GM23338 (cell line): Measurements from ENCODE around the gene TICAM2. TPM values are rescaled to one million over a fixed set of nuclear protein-coding genes. Genes with fewer than 3 reads are reported as not detected.
A peak's percentile ranks its signal among the peaks of the same experiment; 100 is the strongest.

Source experiments
- ATAC-seq: fragments of 200-7000 bp; cut with Tn5 transposase; 3 replicates; pipeline ENCODE4 v1.9.1; 2020
- DNase-seq: peaks from one replicate; pipeline ENCODE4 v3.0.0-alpha.2; 2015; ENCODE audit warnings: low spot score
- H2AFZ ChIP-seq: fragments of 200-600 bp; sonication (generic); 2 replicates; pipeline ENCODE4 v1.8.0; 2016; ENCODE audit warnings: antibody characterized with exemption, mild to moderate bottlenecking, moderate library complexity
- H3F3A ChIP-seq: fragments of 200-600 bp; sonication (generic); replicated peaks from 2 replicates; pipeline ENCODE4 v1.8.0; 2017; ENCODE audit warnings: antibody characterized with exemption, mixed run types, low read depth
- H3K27ac ChIP-seq: fragments of 200-600 bp; sonication (generic); 2 replicates; pipeline ENCODE4 v1.6.1; 2016; ENCODE audit warnings: low read depth
- H3K27me3 ChIP-seq: fragments of 200-600 bp; sonication (generic); 2 replicates; pipeline ENCODE4 v1.8.0; 2016; ENCODE audit warnings: mild to moderate bottlenecking, mixed run types, moderate library complexity; ENCODE audit not compliant: insufficient read depth
- H3K36me3 ChIP-seq: fragments of 200-600 bp; sonication (generic); 2 replicates; pipeline ENCODE4 v1.8.0; 2016; ENCODE audit warnings: mild to moderate bottlenecking; ENCODE audit not compliant: insufficient read depth
- H3K4me1 ChIP-seq: fragments of 200-600 bp; sonication (generic); 2 replicates; pipeline ENCODE4 v1.8.0; 2016; ENCODE audit warnings: mild to moderate bottlenecking, moderate library complexity; ENCODE audit not compliant: insufficient read depth
- H3K4me2 ChIP-seq: fragments of 200-600 bp; sonication (generic); 2 replicates; pipeline ENCODE4 v1.7.1; 2017; ENCODE audit warnings: mixed run types
- H3K4me3 ChIP-seq: fragments of 200-600 bp; sonication (generic); 2 replicates; pipeline ENCODE4 v1.6.1; 2016; ENCODE audit warnings: mixed run types
- H3K79me2 ChIP-seq: fragments of 200-600 bp; sonication (generic); replicated peaks from 2 replicates; pipeline ENCODE4 v1.8.0; 2017; ENCODE audit warnings: mild to moderate bottlenecking; ENCODE audit not compliant: insufficient read depth
- H3K9me2 ChIP-seq: fragments of 200-600 bp; sonication (generic); 2 replicates; pipeline ENCODE4 v1.8.0; 2017; ENCODE audit not compliant: insufficient read depth
- H4K20me1 ChIP-seq: fragments of 200-600 bp; sonication (generic); replicated peaks from 2 replicates; pipeline ENCODE4 v1.8.0; 2017; ENCODE audit warnings: mild to moderate bottlenecking; ENCODE audit not compliant: insufficient read depth
- H3K27ac Mint-ChIP-seq: 2 replicates; pipeline ENCODE4 v1.8.0; 2020; ENCODE audit warnings: inconsistent platforms, mild to moderate bottlenecking, moderate library complexity, mixed read lengths
- H3K27me3 Mint-ChIP-seq: 3 replicates; pipeline ENCODE4 v1.8.0; 2022; ENCODE audit warnings: low read depth, mild to moderate bottlenecking, moderate library complexity, mixed read lengths, inconsistent platforms; ENCODE audit not compliant: insufficient read depth, poor library complexity
- H3K36me3 Mint-ChIP-seq: 3 replicates; pipeline ENCODE4 v1.8.0; 2021; ENCODE audit warnings: low read depth, mild to moderate bottlenecking, inconsistent platforms, moderate library complexity, mixed read lengths
- H3K4me1 Mint-ChIP-seq: 3 replicates; pipeline ENCODE4 v1.8.0; 2020; ENCODE audit warnings: mild to moderate bottlenecking, inconsistent platforms, mixed read lengths
- H3K4me3 Mint-ChIP-seq: 3 replicates; pipeline ENCODE4 v1.8.0; 2021; ENCODE audit warnings: moderate library complexity, mild to moderate bottlenecking, inconsistent platforms, mixed read lengths
- H3K9me3 Mint-ChIP-seq: 3 replicates; pipeline ENCODE4 v1.8.0; 2020; ENCODE audit warnings: moderate library complexity, mild to moderate bottlenecking, inconsistent platforms, mixed read lengths
- CREB1 ChIP-seq: fragments of 250-450 bp; sonication (Bioruptor Pico); IDR thresholded peaks from 2 replicates; pipeline ENCODE4 v1.5.0; 2020; ENCODE audit warnings: low read depth, mild to moderate bottlenecking, moderate library complexity
- ETS1 ChIP-seq: IDR thresholded peaks from 2 replicates; pipeline ENCODE4 v1.6.1; 2016; ENCODE audit warnings: antibody characterized with exemption
- EZH2 ChIP-seq: fragments of 200-600 bp; sonication (generic); IDR thresholded peaks from one replicate; pipeline ENCODE4 v1.8.0; 2017; ENCODE audit warnings: antibody characterized with exemption, mild to moderate bottlenecking, low read depth; ENCODE audit not compliant: unreplicated experiment
- JUNB ChIP-seq: IDR thresholded peaks from one replicate; pipeline ENCODE4 v1.6.1; 2016; ENCODE audit warnings: antibody characterized with exemption; ENCODE audit not compliant: unreplicated experiment
- POLR2AphosphoS5 ChIP-seq: IDR thresholded peaks from 2 replicates; pipeline ENCODE4 v1.6.1; 2016; ENCODE audit warnings: antibody characterized with exemption, low read depth
- REST ChIP-seq: IDR thresholded peaks from one replicate; pipeline ENCODE4 v1.6.1; 2018; ENCODE audit warnings: antibody characterized with exemption; ENCODE audit not compliant: unreplicated experiment
- STAT1 ChIP-seq: IDR thresholded peaks from one replicate; pipeline ENCODE4 v1.6.1; 2016; ENCODE audit warnings: antibody characterized with exemption; ENCODE audit not compliant: unreplicated experiment
- ZNF114 ChIP-seq: fragments of 250-450 bp; sonication (Bioruptor Pico); IDR thresholded peaks from 2 replicates; pipeline ENCODE4 v1.5.0; 2020; ENCODE audit warnings: mild to moderate bottlenecking, moderate library complexity
- ZNF331 ChIP-seq: fragments of 250-450 bp; sonication (Bioruptor Pico); IDR thresholded peaks from 2 replicates; pipeline ENCODE4 v1.5.0; 2020; ENCODE audit warnings: low read depth, mild to moderate bottlenecking, moderate library complexity
- ZNF462 ChIP-seq: fragments of 250-450 bp; sonication (Bioruptor Pico); IDR thresholded peaks from 2 replicates; pipeline ENCODE4 v1.5.0; 2020; ENCODE audit warnings: mild to moderate bottlenecking, moderate library complexity
- polyA plus RNA-seq: library from polyadenylated mRNA; unstranded; fragments of >200 nt; fragmentation: Nextera tagmentation; extraction: Ambion mirVana; gene quantifications from 2 replicates; pipeline ENCODE4 v1.2.1, GENCODE V29; 2016
- total RNA-seq: library from RNA; depleted of rRNA; stranded (reverse); fragments of >200 nt; shearing (Covaris generic); gene quantifications from 2 replicates; pipeline ENCODE4 v1.2.3, GENCODE V29; 2014
- TF ChIP-seq, protein P1 (sequence below), 2 experiments: fragments of 200-600 bp in 1 of 2; sonication (generic) in 1 of 2; conservative IDR thresholded peaks; 2 replicates each; pipeline versions ENCODE4 v1.5.1 to v1.6.1; 2016 to 2017; ENCODE audit warnings: antibody characterized with exemption in 2 of 2, low read depth in 2 of 2, mild to moderate bottlenecking in 2 of 2, moderate library complexity in 1 of 2

The TICAM2 gene
- total and polyA plus RNA-seq, 2 experiments from 2014 or later = 1.0 TPM; not detected in 1

- Histone ChIP-seq H3K79me2 (peaks cover 12% of the 10 kb centered on the region; the same call in 1 of the 2 replicates), H3K36me3 (no peaks in the 10 kb centered on the region), H3K27me3 (no peaks in the 10 kb centered on the region), H3F3A (no peaks in the 10 kb centered on the region), H3K4me1 (peaks cover 42% of the 10 kb centered on the region), H3K4me3 (peak overlapping the region; percentile 38), H3K4me2 (peak overlapping the region; percentile 53), H3K9me2 (no peaks in the 10 kb centered on the region), H2AFZ (peak overlapping the region; percentile 0; the same call in 1 of the 2 replicates), H3K27ac (peak overlapping the region; percentile 65), H4K20me1 (no peaks in the 10 kb centered on the region)
- peak; percentile 96 for DNase-seq
- no peak for TF ChIP-seq POLR2AphosphoS5
- TF ChIP-seq EZH2 = no peak
- TF ChIP-seq ZNF331 (CRISPR knock-in tag) = no peak
- TF ChIP-seq, protein P1, sequence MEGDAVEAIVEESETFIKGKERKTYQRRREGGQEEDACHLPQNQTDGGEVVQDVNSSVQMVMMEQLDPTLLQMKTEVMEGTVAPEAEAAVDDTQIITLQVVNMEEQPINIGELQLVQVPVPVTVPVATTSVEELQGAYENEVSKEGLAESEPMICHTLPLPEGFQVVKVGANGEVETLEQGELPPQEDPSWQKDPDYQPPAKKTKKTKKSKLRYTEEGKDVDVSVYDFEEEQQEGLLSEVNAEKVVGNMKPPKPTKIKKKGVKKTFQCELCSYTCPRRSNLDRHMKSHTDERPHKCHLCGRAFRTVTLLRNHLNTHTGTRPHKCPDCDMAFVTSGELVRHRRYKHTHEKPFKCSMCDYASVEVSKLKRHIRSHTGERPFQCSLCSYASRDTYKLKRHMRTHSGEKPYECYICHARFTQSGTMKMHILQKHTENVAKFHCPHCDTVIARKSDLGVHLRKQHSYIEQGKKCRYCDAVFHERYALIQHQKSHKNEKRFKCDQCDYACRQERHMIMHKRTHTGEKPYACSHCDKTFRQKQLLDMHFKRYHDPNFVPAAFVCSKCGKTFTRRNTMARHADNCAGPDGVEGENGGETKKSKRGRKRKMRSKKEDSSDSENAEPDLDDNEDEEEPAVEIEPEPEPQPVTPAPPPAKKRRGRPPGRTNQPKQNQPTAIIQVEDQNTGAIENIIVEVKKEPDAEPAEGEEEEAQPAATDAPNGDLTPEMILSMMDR (conservative IDR thresholded peaks at IDR 0.05; ENCODE audit: low read depth in 2 of 2) = peak; percentile 87 to 96
- no peak for TF ChIP-seq REST
- TF ChIP-seq ZNF114 (CRISPR knock-in tag) = no peak
- TF ChIP-seq ETS1 = 0 out of 2 replicates have a peak, but pooled peaks have one; percentile 26
- TF ChIP-seq ZNF462 = peak; percentile 24; the same call in 1 of the 2 replicates
- TF ChIP-seq JUNB = no peak
- no peak; the same call in 1 of the 2 replicates for TF ChIP-seq CREB1 (CRISPR knock-in tag)
- TF ChIP-seq STAT1 = no peak
- H3K4me3 Mint-ChIP-seq = peak overlapping the region; percentile 73
- no peaks in the 10 kb centered on the region for H3K36me3 Mint-ChIP-seq
- peak; percentile 92 for ATAC-seq
- peaks cover 56% of the 10 kb centered on the region for H3K4me1 Mint-ChIP-seq
- no peaks in the 10 kb centered on the region for H3K27me3 Mint-ChIP-seq
- H3K27ac Mint-ChIP-seq = peak overlapping the region; percentile 96
- no peaks in the 10 kb centered on the region; the same call in 2 of the 3 replicates for H3K9me3 Mint-ChIP-seq
Measured at GRCh38 chr5:115634343-115635132, 32.3 kb upstream of the TICAM2 start.
